Colonic mucosa (tissue), 4 donors: ENCODE measurements around the gene HSD17B14. TPM values are rescaled to one million over a fixed set of nuclear protein-coding genes. Genes with fewer than 3 reads are reported as not detected.

ENCODE experiments used
- DNase-seq: peaks from one replicate; pipeline ENCODE4 v3.0.0-alpha.2; 2020
- H3K27ac ChIP-seq: fragments of 200-600 bp; one replicate; pipeline ENCODE4 v1.8.0; 2021
- H3K27me3 ChIP-seq: fragments of 200-600 bp; one replicate; pipeline ENCODE4 v1.8.0; 2021
- H3K36me3 ChIP-seq: fragments of 200-600 bp; one replicate; pipeline ENCODE4 v1.8.0; 2021
- H3K4me1 ChIP-seq: fragments of 200-600 bp; one replicate; pipeline ENCODE4 v1.8.0; 2021; ENCODE audit warnings: mild to moderate bottlenecking
- H3K4me3 ChIP-seq: fragments of 200-600 bp; one replicate; pipeline ENCODE4 v1.8.0; 2021
- H3K9ac ChIP-seq, 2 donors: one replicate each; pipeline ENCODE4 v1.7.0; 2013; ENCODE audit warnings: control low read depth in 2 of 2, low read depth in 2 of 2, low read length in 2 of 2
- H3K9me3 ChIP-seq: fragments of 200-600 bp; one replicate; pipeline ENCODE4 v1.8.0; 2021
- CTCF ChIP-seq: fragments of 200-600 bp; IDR thresholded peaks from one replicate; pipeline ENCODE4 v1.8.0; 2022; ENCODE audit warnings: antibody characterized with exemption, mild to moderate bottlenecking
- intact Hi-C: fragments of 100-400 bp; cut with DNase I; formaldehyde crosslinking; loops from one replicate; pipeline ENCODE4 v1.14.1; 2022
- total RNA-seq, 2 donors: library from RNA; stranded (reverse); fragmentation: NEBNext Ultra II Directional in 1 of 2; extraction: Animal tissue kit (Norgen Biotek cat#: 25700) in 1 of 2; gene quantifications; one replicate each; pipeline ENCODE4 v1.2.1, GENCODE V29; 2021
- donor health status: healthy.
- donor health status: DM: no; HTN: no; CAD: no.
- donor health status: DM: no; HTN: no; CAD: no.

HSD17B14 gene
- total RNA-seq, 2 donors from 2014 or later = 0.79 to 2.8 TPM

- TF ChIP-seq CTCF = no peak
Observed at GRCh38 chr19:48841047-48841446, 4.8 kb upstream of the HSD17B14 start.

GRCh38 chr19:48837687-48838086, 1.4 kb upstream of the HSD17B14 start:
- Histone ChIP-seq H3K4me1 (no peaks in the 10 kb centered on the region), H3K9ac (no peak overlapping the region), H3K36me3 (no peaks in the 10 kb centered on the region), H3K9me3 (no peaks in the 10 kb centered on the region), H3K27ac (no peak overlapping the region), H3K4me3 (no peak overlapping the region), H3K27me3 (no peaks in the 10 kb centered on the region)
- intact Hi-C loops = no loop called here
- no peak for TF ChIP-seq CTCF
- no peak for DNase-seq

More at GRCh38 chr19:48841047-48841446, 4.8 kb upstream of the HSD17B14 start:
- Histone ChIP-seq H3K27me3 (no peaks in the 10 kb centered on the region), H3K9ac (no peak overlapping the region), H3K9me3 (no peaks in the 10 kb centered on the region), H3K4me3 (no peak overlapping the region), H3K27ac (no peak overlapping the region), H3K4me1 (no peaks in the 10 kb centered on the region), H3K36me3 (no peaks in the 10 kb centered on the region)
- intact Hi-C loops = loop anchor here (5.0 kb wide), 1 partner anchor 194 kb away; the partner anchor contains the start of gene CA11
- DNase-seq = no peak

GRCh38 chr19:48837051-48837524, 797 bp upstream of the HSD17B14 start:
- H3K4me3 ChIP-seq = no peak overlapping the region
- no peak for TF ChIP-seq CTCF
- no peaks in the 10 kb centered on the region for H3K27me3 ChIP-seq
- H3K4me1 ChIP-seq = no peaks in the 10 kb centered on the region
- peak overlapping the region in 1 of 2 donors; percentile 62 for H3K9ac ChIP-seq
- intact Hi-C loops = no loop called here
- no peak overlapping the region for H3K27ac ChIP-seq
- no peaks in the 10 kb centered on the region for H3K9me3 ChIP-seq
- no peaks in the 10 kb centered on the region for H3K36me3 ChIP-seq
- DNase-seq = peak; percentile 71

- Histone ChIP-seq H3K27ac (no peak overlapping the region), H3K9me3 (no peaks in the 10 kb centered on the region), H3K4me1 (no peaks in the 10 kb centered on the region), H3K36me3 (no peaks in the 10 kb centered on the region), H3K4me3 (peak overlapping the region; percentile 17), H3K27me3 (no peaks in the 10 kb centered on the region), H3K9ac (peak overlapping the region in 1 of 2 donors; percentile 62)
- intact Hi-C loops = loop anchor here (2.0 kb wide), 1 partner anchor 41 kb away; no protein-coding TSS in a partner anchor
- peak; percentile 97 for DNase-seq
- TF ChIP-seq CTCF = peak; percentile 83
Observed at GRCh38 chr19:48835734-48836088, 580 bp downstream of the HSD17B14 start.

- no peaks in the 10 kb centered on the region for H3K9me3 ChIP-seq
- no peak for DNase-seq
- H3K9ac ChIP-seq = no peak overlapping the region
- intact Hi-C loops = loop anchor here (2.0 kb wide), 1 partner anchor 39 kb away; no protein-coding TSS in a partner anchor
- H3K27me3 ChIP-seq = no peaks in the 10 kb centered on the region
- no peaks in the 10 kb centered on the region for H3K4me1 ChIP-seq
- H3K36me3 ChIP-seq = no peaks in the 10 kb centered on the region
- TF ChIP-seq CTCF = no peak
- H3K27ac ChIP-seq = no peak overlapping the region
- H3K4me3 ChIP-seq = no peak overlapping the region
Observed at GRCh38 chr19:48833977-48834376, 2.3 kb downstream of the HSD17B14 start.
